GM18868 (cell line): ENCODE results near the gene KCNJ1.

ENCODE experiments used
- ATAC-seq: cut with Tn5 transposase; IDR thresholded peaks from one replicate; pipeline ENCODE4 v1.9.1; 2021; ENCODE audit warnings: mild to moderate bottlenecking, moderate library complexity; ENCODE audit not compliant: unreplicated experiment

Gene KCNJ1

DNA sequence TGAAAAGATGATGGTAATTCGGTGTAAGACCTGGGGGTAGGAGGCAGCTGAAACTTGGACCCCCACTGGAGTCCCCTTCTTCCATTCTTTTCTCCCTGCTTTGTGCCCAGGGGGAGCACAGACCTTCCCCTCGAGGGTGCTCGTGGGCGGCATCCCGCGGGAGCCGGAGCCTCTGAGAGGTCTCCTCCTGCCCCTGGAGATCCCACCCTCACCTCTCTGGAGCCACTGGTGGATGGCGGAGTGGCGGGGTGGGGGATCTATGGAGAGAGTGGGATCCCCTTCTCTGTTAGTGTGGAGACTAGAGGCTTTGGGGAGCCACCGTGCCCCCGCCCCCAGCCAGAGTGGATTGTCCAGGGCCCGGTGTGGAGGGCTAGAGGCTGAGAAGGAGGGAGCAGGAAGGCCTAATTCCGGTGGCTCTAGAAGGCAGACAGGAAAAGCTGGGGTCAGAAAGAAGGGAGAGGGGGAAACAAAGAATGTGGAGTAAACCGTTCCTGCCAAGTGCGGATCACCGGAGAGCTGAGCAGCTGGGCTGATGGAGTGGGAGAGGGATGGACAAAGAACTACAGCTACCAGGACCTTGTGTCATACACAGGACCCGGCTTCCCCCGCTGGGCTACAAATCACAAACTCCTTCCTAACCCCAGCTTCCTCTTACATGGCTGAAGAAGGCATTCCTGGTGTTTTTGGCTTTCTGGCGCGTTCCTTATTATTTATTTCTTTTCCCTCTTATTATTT lies 41.9 kb downstream of the KCNJ1 start:
- no peak for ATAC-seq

- ATAC-seq = no peak
These were observed 42.7 kb downstream of the KCNJ1 start for GRCh38 chr11:128824191-128825049.

GRCh38 chr11:128823753-128824152 lies 43.3 kb downstream of the KCNJ1 start:
- ATAC-seq = no peak

GRCh38 chr11:128822130-128822529 lies 45.0 kb downstream of the KCNJ1 start:
- ATAC-seq = no peak

- no peak for ATAC-seq
These were observed 45.5 kb downstream of the KCNJ1 start for GRCh38 chr11:128821556-128821955.

DNA sequence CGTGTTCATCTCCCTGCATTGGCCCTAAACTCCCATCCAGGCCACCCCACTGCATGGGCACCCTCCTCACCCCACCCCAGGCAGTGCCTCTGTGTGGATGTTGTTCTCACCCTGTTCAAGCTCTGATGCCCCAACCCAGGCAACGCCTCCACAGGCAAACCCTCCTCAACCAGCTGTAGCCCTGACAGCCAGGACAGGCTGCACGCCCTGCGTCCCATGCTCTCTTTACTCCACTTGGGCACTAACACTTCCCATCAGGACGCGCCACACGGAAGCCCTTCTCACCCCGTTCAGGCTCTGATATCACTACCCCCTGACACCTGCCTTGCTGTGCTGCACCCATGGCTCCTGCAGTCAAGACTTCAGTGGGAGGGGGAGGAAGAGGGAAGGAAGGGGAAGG lies 47.9 kb downstream of the KCNJ1 start:
- ATAC-seq = no peak

- no peak for ATAC-seq
These were observed 52.0 kb downstream of the KCNJ1 start for GRCh38 chr11:128814856-128815705.

DNA sequence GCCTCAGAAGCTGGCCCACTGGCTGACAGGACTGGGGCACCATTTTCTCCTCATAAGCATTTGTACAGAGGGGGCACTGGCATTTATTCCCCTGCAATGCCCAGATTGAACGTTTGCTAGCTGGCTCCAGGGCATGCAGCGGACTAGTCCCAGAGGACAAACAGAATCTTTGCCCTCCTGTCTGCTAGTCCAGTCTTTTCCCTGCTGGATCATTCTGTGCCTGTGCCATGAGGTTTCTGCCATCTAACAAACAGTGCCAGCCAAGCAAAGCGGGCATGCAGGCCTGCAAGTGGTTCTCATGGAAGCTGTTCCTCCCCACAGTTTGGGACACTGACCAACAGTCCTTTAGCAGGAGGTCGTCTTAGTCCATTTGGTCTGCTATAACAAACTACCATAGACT lies 53.4 kb downstream of the KCNJ1 start:
- ATAC-seq = no peak

- ATAC-seq = no peak
These were observed 56.1 kb downstream of the KCNJ1 start for GRCh38 chr11:128810784-128811514.

- ATAC-seq = no peak
These were observed 58.0 kb downstream of the KCNJ1 start for GRCh38 chr11:128809128-128809527.

GRCh38 chr11:128807909-128808308 lies 59.2 kb downstream of the KCNJ1 start:
- ATAC-seq = no peak

- no peak for ATAC-seq
These were observed 60.4 kb downstream of the KCNJ1 start for GRCh38 chr11:128806506-128807261.

DNA sequence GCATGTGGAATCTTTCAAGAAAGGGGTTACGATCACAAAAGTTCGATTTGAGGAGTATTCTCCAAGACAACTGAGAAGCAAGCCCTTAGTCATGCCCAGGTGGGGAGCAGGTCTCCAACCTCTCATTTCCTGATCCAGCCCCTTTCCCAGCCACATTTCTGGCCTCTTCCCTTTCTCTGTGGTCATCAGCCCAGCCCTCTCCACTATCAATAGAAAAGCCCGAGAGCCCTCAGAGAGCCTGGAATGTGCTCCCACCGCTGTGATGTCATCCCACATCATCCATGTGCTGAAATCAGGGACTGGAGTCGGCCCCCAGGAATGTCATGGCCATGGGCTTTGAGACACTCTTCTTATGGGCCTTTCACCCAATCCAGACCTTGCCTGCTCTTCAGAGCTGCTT lies 62.6 kb downstream of the KCNJ1 start:
- ATAC-seq = no peak

- no peak for ATAC-seq
These were observed 63.4 kb downstream of the KCNJ1 start for GRCh38 chr11:128803449-128804245.

GRCh38 chr11:128803011-128803410 lies 64.1 kb downstream of the KCNJ1 start:
- ATAC-seq = no peak

DNA sequence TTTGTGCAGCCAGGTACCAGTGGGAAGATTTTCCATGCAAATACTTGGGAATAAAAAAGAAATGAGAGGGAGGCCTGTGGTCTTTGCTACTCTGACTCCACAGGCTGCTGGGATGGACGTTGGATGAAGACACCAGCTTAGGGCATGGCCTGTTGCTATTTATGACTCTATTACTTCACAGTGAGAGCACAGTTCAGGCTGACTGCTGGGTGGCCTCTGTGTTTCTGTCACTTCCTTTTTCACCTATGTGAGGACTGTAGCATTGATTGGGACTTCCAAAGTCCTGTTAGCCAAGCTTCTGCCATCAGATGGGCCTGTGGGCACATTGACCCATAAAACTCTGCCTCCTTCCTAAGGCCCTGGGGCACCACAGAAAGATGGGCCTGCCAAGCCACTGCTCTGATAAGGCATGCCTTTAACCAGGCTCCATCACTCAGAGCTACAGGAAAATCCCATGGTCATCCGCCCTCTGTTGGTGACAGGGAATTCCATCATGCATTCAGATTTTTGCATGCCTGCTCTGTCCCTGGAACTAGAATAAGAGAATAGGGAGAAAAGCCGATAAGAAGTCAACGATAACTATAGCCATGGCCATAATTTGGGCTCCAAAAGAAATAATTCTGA lies 64.6 kb downstream of the KCNJ1 start:
- peak; percentile 89 for ATAC-seq

GRCh38 chr11:128800871-128801417 lies 66.2 kb downstream of the KCNJ1 start:
- no peak for ATAC-seq

DNA sequence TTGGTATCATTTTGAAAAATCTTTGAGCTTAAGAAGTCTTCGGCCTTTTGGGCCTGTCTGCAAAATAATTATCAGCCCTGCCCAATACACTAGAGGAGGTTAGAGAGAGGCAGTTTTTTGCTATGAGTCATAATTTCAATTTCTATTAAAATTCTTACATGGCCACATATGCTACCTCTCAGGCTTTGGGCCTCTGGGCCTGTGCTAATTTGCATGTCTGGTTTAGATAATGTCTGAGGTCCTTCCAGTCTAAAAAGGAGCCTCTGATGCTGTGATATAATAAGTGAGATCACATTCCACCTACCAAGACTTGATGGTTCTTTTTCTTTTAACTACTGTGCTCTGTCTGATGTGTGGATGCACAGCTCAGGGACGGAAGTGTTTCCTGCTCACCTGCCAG lies 70.8 kb downstream of the KCNJ1 start:
- peak; percentile 97 for ATAC-seq
